T-helper 9 cell (primary cell): ENCODE measurements around the gene MALRD1.
"Not testable (repeated sequence)": the region's sequence is repeated elsewhere in the genome, so short reads cannot be mapped to it uniquely, and the experiment has no call there.

Experiments
- DNase-seq: peaks from one replicate; pipeline ENCODE4 v3.0.0-alpha.2; 2020

Gene MALRD1

GRCh38 chr10:19498393-19499290, 450.0 kb downstream of the MALRD1 start:
- no peak for DNase-seq

- no peak for DNase-seq
These were observed 450.7 kb downstream of the MALRD1 start for GRCh38 chr10:19499291-19499770.

GRCh38 chr10:19500959-19501358, 452.4 kb downstream of the MALRD1 start:
- no peak for DNase-seq

DNA sequence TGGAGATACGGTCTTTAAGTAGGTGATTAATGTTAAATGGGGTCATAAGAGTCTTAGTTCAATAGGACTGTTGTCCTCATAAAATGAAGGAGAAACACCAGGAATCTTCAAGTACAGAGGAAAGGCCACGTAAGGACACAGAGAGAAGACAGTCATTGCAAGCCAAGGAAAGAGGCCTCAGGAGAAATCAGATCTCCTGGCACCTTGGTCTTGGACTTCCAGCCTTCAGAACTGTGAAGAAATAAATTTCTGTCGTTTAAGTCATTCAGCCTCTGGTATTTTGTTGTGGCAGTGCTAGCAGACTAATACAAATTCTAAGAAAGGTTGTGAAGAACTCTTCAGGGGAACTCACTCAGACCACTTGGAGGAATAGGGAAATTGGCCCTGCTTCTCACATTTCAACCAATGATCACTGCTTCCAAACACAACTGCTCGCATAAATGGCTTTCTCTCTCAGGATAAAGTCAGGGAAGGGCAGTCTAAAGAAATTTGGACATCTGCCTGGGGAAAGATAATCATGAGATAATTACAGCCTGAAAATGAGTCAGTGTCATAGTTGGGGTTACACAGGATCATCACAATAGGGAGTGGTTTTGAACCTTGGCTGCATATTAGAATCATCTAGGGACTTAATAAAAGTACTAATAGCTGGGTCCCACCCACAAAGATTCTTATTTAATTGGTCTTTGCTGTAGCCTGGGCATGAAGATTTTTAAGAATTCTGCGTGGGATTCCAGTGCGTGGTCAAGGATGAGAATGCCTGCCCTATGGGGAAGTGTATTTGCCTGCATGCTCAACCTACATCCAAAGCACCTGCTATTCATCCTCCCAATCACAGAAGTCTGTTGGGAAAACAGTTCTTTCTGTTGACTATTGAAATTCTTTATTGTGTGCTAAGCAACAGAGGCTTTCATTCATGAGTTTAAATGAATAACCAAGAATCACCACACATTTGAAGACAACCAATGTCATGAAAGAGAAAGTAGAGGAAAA, 457.0 kb downstream of the MALRD1 start:
- DNase-seq = no peak

- DNase-seq = not testable (repeated sequence)
These were observed 461.6 kb downstream of the MALRD1 start for GRCh38 chr10:19510005-19510732.

DNA sequence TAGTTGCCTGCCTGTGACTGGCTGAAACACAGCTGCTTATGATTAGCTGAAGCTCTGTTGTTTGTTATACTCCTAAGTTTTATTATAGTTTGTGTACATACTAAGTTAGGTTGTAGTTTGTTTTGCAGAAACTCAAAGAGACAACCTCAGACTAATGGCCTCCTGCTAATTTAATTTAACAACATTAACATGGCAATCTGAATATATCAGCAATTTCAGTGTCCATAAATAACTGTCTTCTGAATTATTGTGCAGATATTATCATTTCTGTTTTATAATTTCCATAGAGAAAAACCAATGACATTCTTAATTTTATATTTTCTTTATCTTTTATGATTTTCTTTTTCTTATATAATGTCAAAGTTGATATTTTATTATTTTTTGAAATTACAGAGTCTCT, 469.5 kb downstream of the MALRD1 start:
- DNase-seq = no peak

DNA sequence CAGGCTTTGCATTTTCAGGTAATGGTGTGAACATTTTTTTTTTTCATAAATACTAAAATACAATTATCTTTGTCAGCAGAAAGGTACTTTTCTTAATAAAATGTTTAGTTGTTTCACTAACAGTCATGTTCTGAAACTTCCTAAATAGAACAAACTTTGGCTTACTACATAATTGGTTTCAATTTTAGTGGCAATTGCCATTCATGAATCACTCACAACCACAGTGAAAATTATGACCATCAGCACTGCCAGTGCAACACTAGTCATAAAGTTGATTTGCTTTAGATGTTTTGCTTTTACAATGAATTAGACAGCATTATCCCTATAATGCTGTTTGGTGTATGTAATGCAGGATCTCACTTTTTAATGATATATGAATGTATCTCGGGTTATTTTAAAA, 470.0 kb downstream of the MALRD1 start:
- no peak for DNase-seq

GRCh38 chr10:19531324-19531723, 482.7 kb downstream of the MALRD1 start:
- DNase-seq = no peak

- DNase-seq = no peak
These were observed 483.8 kb downstream of the MALRD1 start for GRCh38 chr10:19532411-19532810.

DNA sequence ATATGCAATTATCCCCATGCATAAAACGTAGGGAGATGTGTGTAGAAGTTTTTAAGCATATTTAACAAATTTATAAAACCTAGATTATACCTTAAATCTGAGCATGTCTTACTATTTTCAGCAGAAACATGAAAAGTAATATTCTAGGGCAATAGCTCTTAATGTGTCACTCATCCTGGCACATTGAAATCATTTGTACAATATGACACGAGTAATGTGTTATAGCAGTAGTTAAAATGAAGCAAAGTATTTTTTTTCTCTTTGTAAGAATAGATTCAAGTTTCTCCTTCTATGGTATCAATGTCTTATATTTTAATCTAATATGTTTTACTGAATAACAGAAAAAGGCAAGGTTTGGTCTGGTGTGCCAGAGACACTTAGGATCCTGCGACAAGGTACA, 492.7 kb downstream of the MALRD1 start:
- DNase-seq = no peak

DNA sequence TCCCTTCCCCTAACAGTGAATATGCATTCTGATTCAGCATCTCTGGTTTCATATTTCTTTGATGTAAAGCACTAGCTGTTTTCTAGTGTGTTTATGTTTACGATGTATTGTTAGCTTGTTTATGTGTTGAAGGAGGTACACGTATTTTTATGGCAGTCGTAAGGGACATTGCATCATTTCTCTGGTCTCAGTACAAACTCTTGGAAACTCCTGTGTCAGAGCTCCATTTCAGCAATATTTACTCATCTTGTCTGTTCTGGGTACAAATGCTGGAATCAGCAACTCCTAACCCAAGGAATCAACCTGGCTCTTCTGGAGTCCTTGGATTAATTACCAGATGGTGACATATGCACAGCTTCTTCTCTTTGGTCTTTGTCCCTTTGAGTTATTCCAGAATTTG, 497.6 kb downstream of the MALRD1 start:
- no peak for DNase-seq

DNA sequence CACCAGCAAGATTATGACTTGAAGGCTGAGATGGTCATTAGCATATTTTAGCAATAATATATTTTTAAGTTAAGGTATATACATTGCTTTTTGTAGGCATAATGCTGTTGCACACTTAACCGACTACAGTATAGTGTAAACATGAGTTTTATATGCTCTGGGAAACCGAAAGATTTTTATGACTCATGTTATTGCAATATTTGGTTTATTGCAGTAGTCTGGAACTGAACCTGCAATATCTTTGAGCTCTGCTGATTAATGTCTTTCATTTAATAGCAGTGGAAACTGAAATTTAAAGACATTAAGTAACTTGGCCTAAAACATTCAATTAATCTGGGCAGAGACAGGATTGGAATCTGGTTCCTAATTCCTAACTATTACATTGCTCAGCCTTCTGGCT, 500.9 kb downstream of the MALRD1 start:
- DNase-seq = no peak

DNA sequence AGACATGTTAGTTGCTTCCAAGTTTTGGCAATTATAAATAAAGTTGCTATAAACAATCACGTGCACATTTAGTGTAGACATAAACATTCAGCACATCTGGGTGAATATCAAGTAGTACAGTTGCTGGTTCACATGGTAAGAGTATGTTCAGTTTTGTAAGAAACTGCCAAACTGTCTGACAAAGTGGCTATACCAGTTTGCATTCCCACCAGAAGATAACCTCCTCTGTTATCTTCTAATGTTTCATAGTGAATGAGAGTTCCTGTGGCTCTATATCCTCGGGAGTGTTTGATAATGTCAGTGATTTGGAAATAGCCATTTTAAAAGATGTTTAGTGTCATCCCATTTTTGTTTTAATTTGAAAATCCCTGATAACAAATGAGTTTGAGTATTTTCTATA, 508.1 kb downstream of the MALRD1 start:
- no peak for DNase-seq

DNA sequence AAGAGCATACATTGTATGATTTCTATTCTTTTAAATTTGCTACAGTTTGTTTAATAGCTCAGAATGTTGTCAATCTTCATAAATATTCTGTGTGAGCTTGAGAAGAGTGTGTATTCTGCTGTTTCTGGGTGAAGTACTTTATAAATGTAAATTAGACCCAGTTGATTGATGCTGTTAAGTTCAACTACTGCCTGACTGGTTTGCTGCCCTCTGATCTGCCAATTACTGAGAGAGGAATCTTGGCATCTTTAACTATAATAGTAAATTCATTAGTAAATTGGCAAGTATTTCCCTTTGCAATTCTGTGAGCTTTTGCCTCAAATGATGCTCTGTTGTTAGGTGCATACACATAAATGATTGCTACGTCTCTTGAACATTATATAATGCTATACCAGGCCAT, 512.6 kb downstream of the MALRD1 start:
- no peak for DNase-seq

- no peak for DNase-seq
These were observed 515.0 kb downstream of the MALRD1 start for GRCh38 chr10:19563388-19564141.

DNA sequence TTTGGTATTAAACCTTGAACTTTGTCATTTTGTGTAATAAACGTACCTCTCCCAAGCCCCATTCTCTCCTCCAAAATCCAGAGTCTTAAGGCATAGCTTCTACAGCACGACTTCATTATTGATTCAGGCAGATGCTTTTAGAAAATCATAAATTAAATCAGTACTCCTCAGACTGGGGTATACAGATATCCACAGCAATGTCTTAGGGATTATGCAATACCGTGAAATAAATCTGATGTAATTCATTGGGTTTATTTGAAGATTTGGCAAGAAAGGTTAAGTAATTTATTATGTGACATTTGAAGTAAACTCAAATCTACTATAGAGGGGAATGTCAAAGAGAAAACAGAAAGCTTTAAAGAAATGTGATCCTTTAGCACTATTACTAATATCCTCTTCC, 521.5 kb downstream of the MALRD1 start:
- no peak for DNase-seq

DNA sequence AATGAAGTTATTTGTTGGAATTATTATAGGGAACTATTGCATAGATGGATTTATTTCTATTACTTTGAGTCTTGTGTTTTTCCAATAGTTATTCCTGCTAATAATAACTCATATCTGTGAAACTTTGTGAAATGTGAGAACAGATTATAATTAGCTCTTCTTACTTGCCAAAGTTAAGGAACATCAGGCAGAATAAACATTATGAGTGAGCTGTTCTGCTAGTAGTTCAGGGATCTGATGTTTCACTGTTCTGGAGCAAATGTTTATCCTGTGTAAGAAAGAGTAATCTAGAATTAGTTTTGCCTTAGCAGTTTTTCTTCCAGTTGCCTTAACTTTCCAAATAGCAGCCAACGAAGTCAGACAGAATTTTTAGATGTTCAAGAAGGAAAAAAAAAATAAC, 522.4 kb downstream of the MALRD1 start:
- no peak for DNase-seq

DNA sequence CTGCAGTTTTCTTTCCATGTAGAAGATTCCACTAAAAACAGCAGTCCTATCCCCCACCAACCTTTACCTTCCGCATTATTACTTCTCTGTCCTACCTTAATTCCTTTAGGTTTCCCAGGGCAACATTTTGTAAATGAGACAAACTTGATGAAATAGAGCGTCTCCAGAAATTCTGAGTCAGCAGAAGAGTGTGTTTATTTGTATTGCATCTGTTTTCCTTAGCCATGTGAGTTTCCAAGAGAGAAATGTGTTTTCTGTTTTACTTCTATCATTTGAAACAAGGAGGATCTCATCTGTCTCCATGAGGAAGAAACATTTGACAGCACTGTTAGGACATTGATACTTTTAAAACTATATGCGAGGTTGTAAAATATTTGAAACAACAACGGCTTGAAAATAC, 523.5 kb downstream of the MALRD1 start:
- no peak for DNase-seq

- DNase-seq = no peak
These were observed 528.0 kb downstream of the MALRD1 start for GRCh38 chr10:19576576-19576975.

DNA sequence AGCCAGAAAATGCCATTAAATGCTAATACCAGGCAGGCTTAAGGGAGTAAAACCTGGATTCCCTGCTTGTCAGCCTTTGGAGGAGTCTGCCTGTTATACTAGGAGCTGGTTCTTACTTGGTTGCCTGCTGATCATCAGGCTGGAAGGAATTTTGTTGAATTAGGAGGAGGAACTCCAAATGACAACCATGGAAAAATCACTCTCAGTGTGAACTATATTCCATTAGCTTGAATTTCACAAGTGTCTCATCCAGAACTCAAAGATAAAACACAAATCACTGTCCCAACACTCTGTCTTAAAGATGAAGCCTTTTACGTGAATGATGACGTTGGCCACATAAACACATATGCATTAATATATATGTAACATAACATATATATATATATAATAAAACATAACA, 528.8 kb downstream of the MALRD1 start:
- DNase-seq = no peak

- DNase-seq = no peak
These were observed 529.2 kb downstream of the MALRD1 start for GRCh38 chr10:19577807-19578206.

GRCh38 chr10:19578571-19578970, 530.0 kb downstream of the MALRD1 start:
- DNase-seq = no peak
